GM12878 (cell line): Measurements from ENCODE around the gene C17orf113.

Experiments used
- CREM ChIP-seq: IDR thresholded peaks from 2 replicates; pipeline ENCODE4 v1.6.1; 2014; ENCODE audit warnings: antibody characterized with exemption, low read depth
- FOXM1 ChIP-seq: IDR thresholded peaks from 2 replicates; pipeline ENCODE4 v1.6.1; 2012; ENCODE audit warnings: low read depth, mild to moderate bottlenecking, inconsistent platforms, low read length, moderate library complexity
- KAT2A ChIP-seq: conservative IDR thresholded peaks from 2 replicates; pipeline ENCODE4 v1.6.1; 2011; ENCODE audit warnings: low read depth, low read length; ENCODE audit not compliant: control insufficient read depth
- NR2F1 ChIP-seq: fragments of 450-650 bp; conservative IDR thresholded peaks from 2 replicates; pipeline ENCODE4 v1.6.1; 2017; ENCODE audit warnings: mild to moderate bottlenecking
- PAX5 ChIP-seq: IDR thresholded peaks from 2 replicates; pipeline ENCODE4 v1.6.1; 2011; ENCODE audit warnings: low read depth, low read length, borderline replicate concordance
- POLR2A ChIP-seq: IDR thresholded peaks from 2 replicates; pipeline ENCODE4 v1.6.1; 2011; ENCODE audit warnings: low read depth, mild to moderate bottlenecking, low read length
- POLR2AphosphoS5 ChIP-seq: IDR thresholded peaks from 2 replicates; pipeline ENCODE4 v1.6.1; 2011; ENCODE audit warnings: mild to moderate bottlenecking, low read length, inconsistent platforms
- TCF7 ChIP-seq: IDR thresholded peaks from 2 replicates; pipeline ENCODE4 v1.6.1; 2014; ENCODE audit warnings: antibody characterized with exemption, borderline replicate concordance
- TF ChIP-seq, protein P1 (sequence below), 3 experiments: IDR thresholded peaks in 2 of 3; conservative IDR thresholded peaks in 1 of 3; 2 replicates each; pipeline ENCODE4 v1.5.1; 2011; ENCODE audit warnings: low read depth in 3 of 3, low read length in 3 of 3, mild to moderate bottlenecking in 3 of 3, control low read depth in 2 of 3, moderate library complexity in 2 of 3, inconsistent platforms in 1 of 3, mixed read lengths in 1 of 3; ENCODE audit not compliant: control insufficient read depth in 2 of 3, insufficient read depth in 1 of 3; ENCODE audit errors: extremely low read depth in 1 of 3
- TF ChIP-seq, protein P2 (sequence below): IDR thresholded peaks from 2 replicates; pipeline ENCODE4 v1.6.1; 2011; ENCODE audit warnings: low read depth, low read length, improper control_type of control experiment, borderline replicate concordance
- TF ChIP-seq, protein P3 (sequence below): IDR thresholded peaks from 2 replicates; pipeline ENCODE4 v1.6.1; 2012; ENCODE audit warnings: mild to moderate bottlenecking, low read depth, low read length

DNA sequence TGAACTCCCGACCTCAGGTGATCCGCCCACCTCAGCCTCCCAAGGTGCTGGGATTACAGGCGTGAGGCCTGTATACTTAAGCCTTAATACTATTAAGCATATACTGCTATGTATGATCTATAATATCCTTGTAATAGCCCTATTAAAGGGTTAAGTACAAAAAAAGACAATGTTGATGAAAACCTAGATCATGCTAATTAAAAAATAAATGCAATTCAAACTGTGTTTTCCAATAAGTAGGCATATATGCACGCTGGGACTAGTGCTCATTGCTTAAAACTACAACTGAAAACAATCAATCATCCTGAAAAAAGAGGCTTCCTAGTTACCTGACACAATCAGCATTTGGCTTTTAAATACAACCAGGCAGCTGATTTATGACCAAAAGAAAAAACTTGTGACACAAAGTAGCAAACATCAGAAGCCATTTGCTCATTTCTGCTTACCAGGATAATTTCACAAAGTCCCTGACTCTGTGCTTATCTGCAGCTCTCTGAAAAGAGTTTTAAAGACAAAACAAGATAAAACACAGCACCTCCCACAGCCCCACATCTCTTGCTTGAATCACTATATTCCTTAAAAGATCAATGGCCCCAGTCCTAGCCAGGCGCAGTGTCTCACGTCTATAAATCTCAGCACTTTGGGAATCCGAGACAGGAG lies 36.8 kb upstream of the C17orf113 start:
- TF ChIP-seq, protein P1, sequence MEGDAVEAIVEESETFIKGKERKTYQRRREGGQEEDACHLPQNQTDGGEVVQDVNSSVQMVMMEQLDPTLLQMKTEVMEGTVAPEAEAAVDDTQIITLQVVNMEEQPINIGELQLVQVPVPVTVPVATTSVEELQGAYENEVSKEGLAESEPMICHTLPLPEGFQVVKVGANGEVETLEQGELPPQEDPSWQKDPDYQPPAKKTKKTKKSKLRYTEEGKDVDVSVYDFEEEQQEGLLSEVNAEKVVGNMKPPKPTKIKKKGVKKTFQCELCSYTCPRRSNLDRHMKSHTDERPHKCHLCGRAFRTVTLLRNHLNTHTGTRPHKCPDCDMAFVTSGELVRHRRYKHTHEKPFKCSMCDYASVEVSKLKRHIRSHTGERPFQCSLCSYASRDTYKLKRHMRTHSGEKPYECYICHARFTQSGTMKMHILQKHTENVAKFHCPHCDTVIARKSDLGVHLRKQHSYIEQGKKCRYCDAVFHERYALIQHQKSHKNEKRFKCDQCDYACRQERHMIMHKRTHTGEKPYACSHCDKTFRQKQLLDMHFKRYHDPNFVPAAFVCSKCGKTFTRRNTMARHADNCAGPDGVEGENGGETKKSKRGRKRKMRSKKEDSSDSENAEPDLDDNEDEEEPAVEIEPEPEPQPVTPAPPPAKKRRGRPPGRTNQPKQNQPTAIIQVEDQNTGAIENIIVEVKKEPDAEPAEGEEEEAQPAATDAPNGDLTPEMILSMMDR (IDR thresholded peaks at IDR 0.05 in 2 of 3, conservative IDR thresholded peaks at IDR 0.05 in 1 of 3; ENCODE audit: control insufficient read depth in 2 of 3, extremely low read depth in 1 of 3, insufficient read depth in 1 of 3, low read depth in 3 of 3, low read length in 3 of 3), result no peak
- no peak for TF ChIP-seq CREM
- TF ChIP-seq, protein P2, sequence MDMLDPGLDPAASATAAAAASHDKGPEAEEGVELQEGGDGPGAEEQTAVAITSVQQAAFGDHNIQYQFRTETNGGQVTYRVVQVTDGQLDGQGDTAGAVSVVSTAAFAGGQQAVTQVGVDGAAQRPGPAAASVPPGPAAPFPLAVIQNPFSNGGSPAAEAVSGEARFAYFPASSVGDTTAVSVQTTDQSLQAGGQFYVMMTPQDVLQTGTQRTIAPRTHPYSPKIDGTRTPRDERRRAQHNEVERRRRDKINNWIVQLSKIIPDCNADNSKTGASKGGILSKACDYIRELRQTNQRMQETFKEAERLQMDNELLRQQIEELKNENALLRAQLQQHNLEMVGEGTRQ, result no peak
- TF ChIP-seq TCF7, result no peak
- TF ChIP-seq NR2F1, result no peak
- no peak for TF ChIP-seq KAT2A
- no peak for TF ChIP-seq FOXM1
- no peak for TF ChIP-seq POLR2AphosphoS5
- TF ChIP-seq POLR2A, result no peak
- TF ChIP-seq, protein P3, sequence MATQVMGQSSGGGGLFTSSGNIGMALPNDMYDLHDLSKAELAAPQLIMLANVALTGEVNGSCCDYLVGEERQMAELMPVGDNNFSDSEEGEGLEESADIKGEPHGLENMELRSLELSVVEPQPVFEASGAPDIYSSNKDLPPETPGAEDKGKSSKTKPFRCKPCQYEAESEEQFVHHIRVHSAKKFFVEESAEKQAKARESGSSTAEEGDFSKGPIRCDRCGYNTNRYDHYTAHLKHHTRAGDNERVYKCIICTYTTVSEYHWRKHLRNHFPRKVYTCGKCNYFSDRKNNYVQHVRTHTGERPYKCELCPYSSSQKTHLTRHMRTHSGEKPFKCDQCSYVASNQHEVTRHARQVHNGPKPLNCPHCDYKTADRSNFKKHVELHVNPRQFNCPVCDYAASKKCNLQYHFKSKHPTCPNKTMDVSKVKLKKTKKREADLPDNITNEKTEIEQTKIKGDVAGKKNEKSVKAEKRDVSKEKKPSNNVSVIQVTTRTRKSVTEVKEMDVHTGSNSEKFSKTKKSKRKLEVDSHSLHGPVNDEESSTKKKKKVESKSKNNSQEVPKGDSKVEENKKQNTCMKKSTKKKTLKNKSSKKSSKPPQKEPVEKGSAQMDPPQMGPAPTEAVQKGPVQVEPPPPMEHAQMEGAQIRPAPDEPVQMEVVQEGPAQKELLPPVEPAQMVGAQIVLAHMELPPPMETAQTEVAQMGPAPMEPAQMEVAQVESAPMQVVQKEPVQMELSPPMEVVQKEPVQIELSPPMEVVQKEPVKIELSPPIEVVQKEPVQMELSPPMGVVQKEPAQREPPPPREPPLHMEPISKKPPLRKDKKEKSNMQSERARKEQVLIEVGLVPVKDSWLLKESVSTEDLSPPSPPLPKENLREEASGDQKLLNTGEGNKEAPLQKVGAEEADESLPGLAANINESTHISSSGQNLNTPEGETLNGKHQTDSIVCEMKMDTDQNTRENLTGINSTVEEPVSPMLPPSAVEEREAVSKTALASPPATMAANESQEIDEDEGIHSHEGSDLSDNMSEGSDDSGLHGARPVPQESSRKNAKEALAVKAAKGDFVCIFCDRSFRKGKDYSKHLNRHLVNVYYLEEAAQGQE, result no peak
- TF ChIP-seq PAX5, result no peak
